Activated T-helper 2 cell treated with anti-CD3 and anti-CD28 coated beads, Interferon-gamma antibody, Interleukin-2, Interleukin-4, amounts not matched to agents 10 μg/mL and 5 μg/mL and 100 μg/mL, durations not matched to agents 14 hours and 24 hours and 36 hours (primary cell): ENCODE data around the gene GRID1. TPM values are rescaled to one million over a fixed set of nuclear protein-coding genes. Genes with fewer than 3 reads are reported as not detected.

ENCODE experiments used
- DNase-seq: peaks from one replicate; pipeline ENCODE4 v3.0.0; 2021; ENCODE audit warnings: low spot score
- H3K27ac Mint-ChIP-seq: one replicate; pipeline ENCODE4 v1.8.0; 2021; ENCODE audit warnings: mixed read lengths
- H3K27me3 Mint-ChIP-seq: one replicate; pipeline ENCODE4 v1.8.0; 2021; ENCODE audit warnings: low read depth, mixed read lengths
- H3K36me3 Mint-ChIP-seq: one replicate; pipeline ENCODE4 v1.8.0; 2021; ENCODE audit warnings: low read depth, mixed read lengths
- H3K4me1 Mint-ChIP-seq: one replicate; pipeline ENCODE4 v1.8.0; 2021; ENCODE audit warnings: low read depth, mixed read lengths
- H3K4me3 Mint-ChIP-seq: one replicate; pipeline ENCODE4 v1.8.0; 2021; ENCODE audit warnings: low read depth, mild to moderate bottlenecking, moderate library complexity, mixed read lengths
- H3K9me3 Mint-ChIP-seq: one replicate; pipeline ENCODE4 v1.8.0; 2021; ENCODE audit warnings: mixed read lengths
- intact Hi-C: fragments of 100-400 bp; cut with micrococcal nuclease; formaldehyde crosslinking; loops from one replicate; pipeline ENCODE4 v1.15.1; 2023
- total RNA-seq: library from RNA; stranded (reverse); gene quantifications from 2 replicates; pipeline ENCODE4 v1.2.3, GENCODE V29; 2022

The GRID1 gene
- total RNA-seq, 1 donor from 2014 or later, result not detected

- no peak for DNase-seq
- Mint-ChIP-seq H3K36me3 (no peaks in the 10 kb centered on the region), H3K9me3 (no peaks in the 10 kb centered on the region), H3K4me1 (no peaks in the 10 kb centered on the region), H3K27ac (no peak overlapping the region), H3K27me3 (peaks cover 3% of the 10 kb centered on the region), H3K4me3 (no peak overlapping the region)
- intact Hi-C loops, result no loop called here
Observed at GRCh38 chr10:85580585-85580984, 786.0 kb downstream of the GRID1 start.

- peaks cover 3% of the 10 kb centered on the region for H3K27me3 Mint-ChIP-seq
- H3K9me3 Mint-ChIP-seq, result no peaks in the 10 kb centered on the region
- DNase-seq, result no peak
- H3K27ac Mint-ChIP-seq, result no peak overlapping the region
- no peaks in the 10 kb centered on the region for H3K4me1 Mint-ChIP-seq
- intact Hi-C loops, result no loop called here
- H3K36me3 Mint-ChIP-seq, result no peaks in the 10 kb centered on the region
- H3K4me3 Mint-ChIP-seq, result no peak overlapping the region
Observed at GRCh38 chr10:85578860-85579259, 787.7 kb downstream of the GRID1 start.

GRCh38 chr10:85575441-85575840 is 791.2 kb downstream of the GRID1 start:
- Mint-ChIP-seq H3K36me3 (no peaks in the 10 kb centered on the region), H3K9me3 (no peaks in the 10 kb centered on the region), H3K4me3 (no peak overlapping the region), H3K27me3 (peaks cover 3% of the 10 kb centered on the region), H3K4me1 (no peaks in the 10 kb centered on the region), H3K27ac (no peak overlapping the region)
- DNase-seq, result no peak
- intact Hi-C loops, result no loop called here

GRCh38 chr10:85570871-85571270 is 795.7 kb downstream of the GRID1 start:
- no peak overlapping the region for H3K27ac Mint-ChIP-seq
- H3K9me3 Mint-ChIP-seq, result no peaks in the 10 kb centered on the region
- intact Hi-C loops, result no loop called here
- DNase-seq, result no peak
- no peak overlapping the region for H3K4me3 Mint-ChIP-seq
- no peaks in the 10 kb centered on the region for H3K36me3 Mint-ChIP-seq
- H3K27me3 Mint-ChIP-seq, result peaks cover 3% of the 10 kb centered on the region
- no peaks in the 10 kb centered on the region for H3K4me1 Mint-ChIP-seq

- no peaks in the 10 kb centered on the region for H3K4me1 Mint-ChIP-seq
- H3K36me3 Mint-ChIP-seq, result no peaks in the 10 kb centered on the region
- peaks cover 5% of the 10 kb centered on the region for H3K27me3 Mint-ChIP-seq
- no peak overlapping the region for H3K4me3 Mint-ChIP-seq
- no peaks in the 10 kb centered on the region for H3K9me3 Mint-ChIP-seq
- no peak overlapping the region for H3K27ac Mint-ChIP-seq
- intact Hi-C loops, result no loop called here
- no peak for DNase-seq
Observed at GRCh38 chr10:85565381-85565780, 801.2 kb downstream of the GRID1 start.

- Mint-ChIP-seq H3K4me3 (no peak overlapping the region), H3K27ac (no peak overlapping the region), H3K36me3 (no peaks in the 10 kb centered on the region), H3K27me3 (peaks cover 5% of the 10 kb centered on the region), H3K9me3 (no peaks in the 10 kb centered on the region), H3K4me1 (no peaks in the 10 kb centered on the region)
- intact Hi-C loops, result no loop called here
- no peak for DNase-seq
Observed at GRCh38 chr10:85558533-85558932, 808.1 kb downstream of the GRID1 start.

- H3K9me3 Mint-ChIP-seq, result no peaks in the 10 kb centered on the region
- intact Hi-C loops, result no loop called here
- H3K27me3 Mint-ChIP-seq, result peaks cover 5% of the 10 kb centered on the region
- H3K4me3 Mint-ChIP-seq, result no peak overlapping the region
- no peaks in the 10 kb centered on the region for H3K4me1 Mint-ChIP-seq
- no peak for DNase-seq
- H3K27ac Mint-ChIP-seq, result no peak overlapping the region
- no peaks in the 10 kb centered on the region for H3K36me3 Mint-ChIP-seq
Observed at GRCh38 chr10:85557706-85558105, 808.9 kb downstream of the GRID1 start.

GRCh38 chr10:85557077-85557476 is 809.5 kb downstream of the GRID1 start:
- no peak overlapping the region for H3K4me3 Mint-ChIP-seq
- peaks cover 5% of the 10 kb centered on the region for H3K27me3 Mint-ChIP-seq
- no peaks in the 10 kb centered on the region for H3K36me3 Mint-ChIP-seq
- no peaks in the 10 kb centered on the region for H3K9me3 Mint-ChIP-seq
- intact Hi-C loops, result no loop called here
- no peak overlapping the region for H3K27ac Mint-ChIP-seq
- no peak for DNase-seq
- H3K4me1 Mint-ChIP-seq, result no peaks in the 10 kb centered on the region

Other genes starting within 250 kb of the GRID1 start
- gene WAPL, start 155.0 kb upstream of the GRID1 start, total RNA-seq, result 50.0 and 51.4 TPM in 2 replicates